Panc1 (cell line): ENCODE measurements around the gene NLRP8. TPM values are rescaled to one million over a fixed set of nuclear protein-coding genes. Genes with fewer than 3 reads are reported as not detected.

Experiments
- ATAC-seq: fragments of 200-7000 bp; cut with Tn5 transposase; 2 replicates; pipeline ENCODE4 v1.9.1; 2020; ENCODE audit warnings: mild to moderate bottlenecking, moderate library complexity
- BruUV-seq: library from RNA; stranded (reverse); fragments of 400-500 nt; replicated peaks from 2 replicates; lab custom pipeline; 2021; lab: Mats Ljungman, UMichigan
- CTCF ChIA-PET: fragments of 300-600 bp; sonication (Branson Sonifier 250); formaldehyde crosslinking; loops from one replicate; lab custom pipeline; 2022; ENCODE audit warnings: antibody characterized with exemption; lab: Charles Lee
- POLR2A ChIA-PET: fragments of 300-600 bp; sonication (Branson Sonifier 250); formaldehyde crosslinking; loops from one replicate; lab custom pipeline; 2022; ENCODE audit warnings: antibody characterized with exemption; lab: Charles Lee
- DNase-seq: peaks from one replicate; pipeline ENCODE4 v3.0.0-alpha.2; 2010; ENCODE audit warnings: low read depth, low spot score
- H3K27ac ChIP-seq: 2 replicates; pipeline ENCODE4 v1.5.1; 2011; ENCODE audit warnings: mild to moderate bottlenecking, low read length, inconsistent platforms
- H3K27me3 ChIP-seq: fragments of 200-500 bp; sonication (Bioruptor generic); 2 replicates; pipeline ENCODE4 v1.6.0; 2014; ENCODE audit warnings: low read length, inconsistent platforms; ENCODE audit not compliant: control insufficient read depth, insufficient read depth
- H3K36me3 ChIP-seq: fragments of 200-500 bp; sonication (Bioruptor generic); 2 replicates; pipeline ENCODE4 v1.5.1; 2014; ENCODE audit warnings: inconsistent platforms, mild to moderate bottlenecking, low read length, moderate library complexity; ENCODE audit not compliant: control insufficient read depth, insufficient read depth
- H3K4me1 ChIP-seq: 2 replicates; pipeline ENCODE4 v1.5.1; 2011; ENCODE audit warnings: inconsistent platforms, mild to moderate bottlenecking, low read length, moderate library complexity; ENCODE audit not compliant: control insufficient read depth, insufficient read depth
- H3K4me3 ChIP-seq, 2 experiments: 2 replicates each; pipeline ENCODE4 v1.5.1; 2011 to 2012; ENCODE audit warnings: low read depth in 2 of 2, low read length in 2 of 2, mild to moderate bottlenecking in 2 of 2, inconsistent platforms in 1 of 2, moderate library complexity in 1 of 2
- H3K9me3 ChIP-seq: fragments of 200-500 bp; sonication (Bioruptor generic); 2 replicates; pipeline ENCODE4 v1.5.1; 2014; ENCODE audit warnings: low read depth, mild to moderate bottlenecking, inconsistent platforms, low read length, moderate library complexity; ENCODE audit not compliant: control insufficient read depth, insufficient read depth
- CTCF ChIP-seq: fragments of 450-650 bp; IDR thresholded peaks from 2 replicates; pipeline ENCODE4 v1.5.1; 2017; ENCODE audit warnings: mild to moderate bottlenecking
- POLR2AphosphoS5 ChIP-seq: IDR thresholded peaks from 2 replicates; pipeline ENCODE4 v1.6.1; 2012; ENCODE audit warnings: mild to moderate bottlenecking, low read depth, low read length, moderate library complexity
- REST ChIP-seq, 2 experiments: IDR thresholded peaks; 2 replicates each; pipeline ENCODE4 v1.6.1; 2011 to 2012; ENCODE audit warnings: low read depth in 2 of 2, control low read depth in 1 of 2, low read length in 1 of 2, mild to moderate bottlenecking in 1 of 2, moderate library complexity in 1 of 2; ENCODE audit not compliant: insufficient read depth in 1 of 2
- SIN3A ChIP-seq: IDR thresholded peaks from 2 replicates; pipeline ENCODE4 v1.6.1; 2012; ENCODE audit warnings: low read depth, mild to moderate bottlenecking, low read length, moderate library complexity, borderline replicate concordance; ENCODE audit not compliant: insufficient read depth
- TCF7L2 ChIP-seq: IDR thresholded peaks from 2 replicates; pipeline ENCODE4 v1.6.1; 2011; ENCODE audit warnings: mild to moderate bottlenecking, low read depth, low read length, inconsistent platforms
- in situ Hi-C: cut with HindIII; loops from 2 replicates; pipeline ENCODE4 v1.10.0; 2016; ENCODE audit warnings: low sequenced_read_pairs, low pct_unique_long_range_greater_than_20kb
- intact Hi-C: fragments of 100-400 bp; cut with micrococcal nuclease; formaldehyde crosslinking; loops from one replicate; pipeline ENCODE4 v1.10.0; 2022; ENCODE audit not compliant: unreplicated experiment
- total RNA-seq: library from RNA; stranded (reverse); gene quantifications from one replicate; pipeline ENCODE4 v1.2.1, GENCODE V29; 2021; ENCODE audit not compliant: unreplicated experiment

Gene NLRP8
- total RNA-seq, 1 experiment from 2014 or later, result not detected

GRCh38 chr19:55930996-55931515, 16.6 kb upstream of the NLRP8 start:
- no peaks in the 10 kb centered on the region for H3K9me3 ChIP-seq
- no peak overlapping the region for H3K4me3 ChIP-seq
- in situ Hi-C loops, result loop anchor here (5.0 kb wide), 1 partner anchor 39 kb away; no protein-coding TSS in a partner anchor
- intact Hi-C loops, result no loop called here
- H3K36me3 ChIP-seq, result no peaks in the 10 kb centered on the region
- no peaks in the 10 kb centered on the region for H3K4me1 ChIP-seq
- BruUV-seq, result no TSS peak
- H3K27ac ChIP-seq, result no peak overlapping the region
- DNase-seq (no peak), ATAC-seq (no peak)
- ChIA-PET CTCF (interaction anchor here (0.7 kb wide), 1 partner anchor 49 kb away, joined by 5 read pairs; no protein-coding TSS in a partner anchor), POLR2A (no interaction called here)
- peaks cover 12% of the 10 kb centered on the region for H3K27me3 ChIP-seq
- no peak for TF ChIP-seq CTCF
- no peak for TF ChIP-seq POLR2AphosphoS5
- no peak for TF ChIP-seq SIN3A
- no peak for TF ChIP-seq TCF7L2
- TF ChIP-seq REST (IDR thresholded peaks at IDR 0.05; ENCODE audit: insufficient read depth in 1 of 2, low read depth in 2 of 2, low read length in 1 of 2), result no peak

DNA sequence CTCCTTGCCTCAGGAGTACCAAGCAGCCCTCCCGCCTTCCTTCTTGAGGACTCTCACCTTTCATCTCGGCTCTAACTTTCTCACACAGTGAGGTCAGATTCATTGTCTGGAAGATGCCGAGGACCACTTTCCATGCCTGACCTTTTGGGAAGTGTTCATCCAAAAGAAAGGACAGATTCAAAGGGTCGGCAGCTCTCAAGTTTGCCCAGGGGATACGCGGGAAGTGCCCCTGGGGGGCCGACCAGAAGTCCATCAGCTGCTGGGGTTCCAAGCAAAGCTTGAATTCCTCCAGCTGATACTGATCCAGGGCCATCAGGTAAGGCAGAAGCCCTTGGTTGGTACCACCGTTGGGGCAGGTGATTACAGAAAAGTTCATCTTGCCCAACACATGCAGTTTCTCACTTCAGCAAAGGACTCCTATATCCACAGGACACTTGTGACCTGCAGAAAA, 15.7 kb upstream of the NLRP8 start, which contains the start of gene NLRP13:
TSS of gene NLRP13 (minus strand) at position 401 of the 451 bp plus-strand sequence. CDS start at position 376, 25 bp downstream.
- ChIA-PET POLR2A (no interaction called here), CTCF (no interaction called here)
- BruUV-seq, result no TSS peak
- Histone ChIP-seq H3K36me3 (no peaks in the 10 kb centered on the region), H3K27me3 (peaks cover 8% of the 10 kb centered on the region), H3K27ac (no peak within 1 kb of the TSS), H3K4me1 (no peaks in the 10 kb centered on the region), H3K4me3 (no peak within 1 kb of the TSS), H3K9me3 (no peaks in the 10 kb centered on the region)
- ATAC-seq (no peak), DNase-seq (no peak)
- intact Hi-C loops, result no loop called here
- in situ Hi-C loops, result loop anchor here (5.0 kb wide), 1 partner anchor 40 kb away; no protein-coding TSS in a partner anchor
- TF ChIP-seq CTCF, result no peak
